HepG2 (cell line): ENCODE data around the gene SLC4A2.

Source experiments
- CERS6 ChIP-seq: sonication (generic); formaldehyde crosslinking; IDR thresholded peaks from 2 replicates; pipeline ENCODE4 v1.5.0; 2020; ENCODE audit warnings: missing genetic modification reagents
- EZH2 ChIP-seq: conservative IDR thresholded peaks from 2 replicates; pipeline ENCODE4 v1.6.1; 2012; ENCODE audit warnings: mild to moderate bottlenecking, low read depth, low read length, moderate library complexity
- GPN1 ChIP-seq: sonication (generic); formaldehyde crosslinking; IDR thresholded peaks from 2 replicates; pipeline ENCODE4 v1.5.1; 2020; ENCODE audit warnings: missing genetic modification reagents, borderline replicate concordance
- HMGXB3 ChIP-seq: sonication (generic); formaldehyde crosslinking; IDR thresholded peaks from 2 replicates; pipeline ENCODE4 v1.4.0; 2020; ENCODE audit warnings: missing genetic modification reagents, borderline replicate concordance
- KLF13 ChIP-seq: sonication (generic); formaldehyde crosslinking; IDR thresholded peaks from 2 replicates; pipeline ENCODE4 v1.4.0; 2020; ENCODE audit warnings: mild to moderate bottlenecking, missing genetic modification reagents
- NFIB ChIP-seq: sonication (generic); formaldehyde crosslinking; IDR thresholded peaks from 2 replicates; pipeline ENCODE4 v1.9.0; 2021; ENCODE audit warnings: missing genetic modification reagents, mild to moderate bottlenecking, borderline replicate concordance
- TF ChIP-seq, protein P1 (sequence below): sonication (generic); formaldehyde crosslinking; IDR thresholded peaks from 2 replicates; pipeline ENCODE4 v1.5.1; 2020; ENCODE audit warnings: missing genetic modification reagents, mild to moderate bottlenecking, borderline replicate concordance

GRCh38 chr7:151093748-151094147 lies 34.4 kb downstream of the SLC4A2 start:
- no peak for TF ChIP-seq HMGXB3 (CRISPR knock-in tag)
- no peak for TF ChIP-seq EZH2
- no peak for TF ChIP-seq NFIB (CRISPR knock-in tag)
- TF ChIP-seq GPN1 (CRISPR knock-in tag), result no peak
- TF ChIP-seq CERS6 (CRISPR knock-in tag), result no peak
- TF ChIP-seq, protein P1, sequence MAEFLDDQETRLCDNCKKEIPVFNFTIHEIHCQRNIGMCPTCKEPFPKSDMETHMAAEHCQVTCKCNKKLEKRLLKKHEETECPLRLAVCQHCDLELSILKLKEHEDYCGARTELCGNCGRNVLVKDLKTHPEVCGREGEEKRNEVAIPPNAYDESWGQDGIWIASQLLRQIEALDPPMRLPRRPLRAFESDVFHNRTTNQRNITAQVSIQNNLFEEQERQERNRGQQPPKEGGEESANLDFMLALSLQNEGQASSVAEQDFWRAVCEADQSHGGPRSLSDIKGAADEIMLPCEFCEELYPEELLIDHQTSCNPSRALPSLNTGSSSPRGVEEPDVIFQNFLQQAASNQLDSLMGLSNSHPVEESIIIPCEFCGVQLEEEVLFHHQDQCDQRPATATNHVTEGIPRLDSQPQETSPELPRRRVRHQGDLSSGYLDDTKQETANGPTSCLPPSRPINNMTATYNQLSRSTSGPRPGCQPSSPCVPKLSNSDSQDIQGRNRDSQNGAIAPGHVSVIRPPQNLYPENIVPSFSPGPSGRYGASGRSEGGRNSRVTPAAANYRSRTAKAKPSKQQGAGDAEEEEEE, result no peak
- no peak for TF ChIP-seq KLF13 (CRISPR knock-in tag)
